DND-41 (cell line): ENCODE measurements around the gene MPV17L2.

Experiments used
- EZH2 ChIP-seq: IDR thresholded peaks from 3 replicates; pipeline ENCODE4 v1.6.1; 2012; ENCODE audit warnings: borderline replicate concordance, low read depth, mild to moderate bottlenecking, moderate library complexity, low read length, inconsistent platforms; ENCODE audit not compliant: severe bottlenecking
- TF ChIP-seq, protein P1 (sequence below): IDR thresholded peaks from 2 replicates; pipeline ENCODE4 v1.5.1; 2012; ENCODE audit warnings: borderline replicate concordance, low read length, moderate library complexity, mild to moderate bottlenecking; ENCODE audit not compliant: poor library complexity, severe bottlenecking; ENCODE audit errors: extremely low read depth

- TF ChIP-seq, protein P1, sequence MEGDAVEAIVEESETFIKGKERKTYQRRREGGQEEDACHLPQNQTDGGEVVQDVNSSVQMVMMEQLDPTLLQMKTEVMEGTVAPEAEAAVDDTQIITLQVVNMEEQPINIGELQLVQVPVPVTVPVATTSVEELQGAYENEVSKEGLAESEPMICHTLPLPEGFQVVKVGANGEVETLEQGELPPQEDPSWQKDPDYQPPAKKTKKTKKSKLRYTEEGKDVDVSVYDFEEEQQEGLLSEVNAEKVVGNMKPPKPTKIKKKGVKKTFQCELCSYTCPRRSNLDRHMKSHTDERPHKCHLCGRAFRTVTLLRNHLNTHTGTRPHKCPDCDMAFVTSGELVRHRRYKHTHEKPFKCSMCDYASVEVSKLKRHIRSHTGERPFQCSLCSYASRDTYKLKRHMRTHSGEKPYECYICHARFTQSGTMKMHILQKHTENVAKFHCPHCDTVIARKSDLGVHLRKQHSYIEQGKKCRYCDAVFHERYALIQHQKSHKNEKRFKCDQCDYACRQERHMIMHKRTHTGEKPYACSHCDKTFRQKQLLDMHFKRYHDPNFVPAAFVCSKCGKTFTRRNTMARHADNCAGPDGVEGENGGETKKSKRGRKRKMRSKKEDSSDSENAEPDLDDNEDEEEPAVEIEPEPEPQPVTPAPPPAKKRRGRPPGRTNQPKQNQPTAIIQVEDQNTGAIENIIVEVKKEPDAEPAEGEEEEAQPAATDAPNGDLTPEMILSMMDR, result no peak
- TF ChIP-seq EZH2, result no peak
Measured at GRCh38 chr19:18225355-18225701, 32.3 kb downstream of the MPV17L2 start.
